ENCODE results near the gene CDK14.

DNA sequence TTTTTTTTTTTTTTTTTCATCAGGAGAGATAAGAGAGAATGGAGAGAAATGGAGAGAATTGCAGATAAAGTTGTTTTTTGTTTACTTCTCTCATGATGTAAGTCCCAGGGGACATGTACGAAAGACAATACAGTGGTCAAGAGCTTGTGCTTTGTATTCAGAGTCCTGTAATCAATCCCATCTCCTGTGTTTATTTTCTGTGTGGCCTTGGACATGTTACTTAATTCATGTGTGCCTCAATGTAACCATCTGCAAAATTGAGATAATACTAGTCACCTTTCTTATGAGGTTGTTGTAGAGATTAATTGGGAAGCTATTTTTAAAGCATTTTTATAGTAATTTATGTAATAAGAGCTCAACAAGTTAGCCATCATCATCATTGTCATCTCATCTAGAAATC, 117.5 kb downstream of the CDK14 start:
- TF ChIP-seq, protein P1, sequence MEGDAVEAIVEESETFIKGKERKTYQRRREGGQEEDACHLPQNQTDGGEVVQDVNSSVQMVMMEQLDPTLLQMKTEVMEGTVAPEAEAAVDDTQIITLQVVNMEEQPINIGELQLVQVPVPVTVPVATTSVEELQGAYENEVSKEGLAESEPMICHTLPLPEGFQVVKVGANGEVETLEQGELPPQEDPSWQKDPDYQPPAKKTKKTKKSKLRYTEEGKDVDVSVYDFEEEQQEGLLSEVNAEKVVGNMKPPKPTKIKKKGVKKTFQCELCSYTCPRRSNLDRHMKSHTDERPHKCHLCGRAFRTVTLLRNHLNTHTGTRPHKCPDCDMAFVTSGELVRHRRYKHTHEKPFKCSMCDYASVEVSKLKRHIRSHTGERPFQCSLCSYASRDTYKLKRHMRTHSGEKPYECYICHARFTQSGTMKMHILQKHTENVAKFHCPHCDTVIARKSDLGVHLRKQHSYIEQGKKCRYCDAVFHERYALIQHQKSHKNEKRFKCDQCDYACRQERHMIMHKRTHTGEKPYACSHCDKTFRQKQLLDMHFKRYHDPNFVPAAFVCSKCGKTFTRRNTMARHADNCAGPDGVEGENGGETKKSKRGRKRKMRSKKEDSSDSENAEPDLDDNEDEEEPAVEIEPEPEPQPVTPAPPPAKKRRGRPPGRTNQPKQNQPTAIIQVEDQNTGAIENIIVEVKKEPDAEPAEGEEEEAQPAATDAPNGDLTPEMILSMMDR (IDR thresholded peaks at IDR 0.05), result no peak
- no peak for TF ChIP-seq POLR2A (IDR thresholded peaks at IDR 0.05)
